WTC11 (cell line): ENCODE measurements around the gene NSL1.

ENCODE experiments used
- ATF1 ChIP-seq: sonication (generic); formaldehyde crosslinking; IDR thresholded peaks from 2 replicates; pipeline ENCODE4 v1.8.1; 2023; ENCODE audit warnings: mild to moderate bottlenecking, moderate library complexity, missing genetic modification reagents
- GABPB1 ChIP-seq: sonication (generic); formaldehyde crosslinking; IDR thresholded peaks from 2 replicates; pipeline ENCODE4 v1.8.1; 2023; ENCODE audit warnings: mild to moderate bottlenecking, missing genetic modification reagents
- NFE2L1 ChIP-seq: sonication (generic); formaldehyde crosslinking; IDR thresholded peaks from 2 replicates; pipeline ENCODE4 v1.8.1; 2023; ENCODE audit warnings: missing genetic modification reagents
- ZNF138 ChIP-seq: sonication (generic); formaldehyde crosslinking; conservative IDR thresholded peaks from 2 replicates; pipeline ENCODE4 v1.8.1; 2022; ENCODE audit warnings: mild to moderate bottlenecking, moderate library complexity, missing genetic modification reagents
- ZNF317 ChIP-seq: sonication (generic); formaldehyde crosslinking; IDR thresholded peaks from 2 replicates; pipeline ENCODE4 v1.8.1; 2023; ENCODE audit warnings: low read depth, mild to moderate bottlenecking, moderate library complexity, missing genetic modification reagents, borderline replicate concordance
- TF ChIP-seq, protein P1 (sequence below): fragments of 200-600 bp; IDR thresholded peaks from 2 replicates; pipeline ENCODE4 v1.8.0; 2022; ENCODE audit warnings: antibody characterized with exemption
- TF ChIP-seq, protein P2 (sequence below): sonication (generic); formaldehyde crosslinking; IDR thresholded peaks from 2 replicates; pipeline ENCODE4 v1.8.1; 2023; ENCODE audit warnings: mild to moderate bottlenecking, missing genetic modification reagents, moderate library complexity
- TF ChIP-seq, protein P3 (sequence below): sonication (generic); formaldehyde crosslinking; IDR thresholded peaks from 2 replicates; pipeline ENCODE4 v1.8.0; 2022; ENCODE audit warnings: mild to moderate bottlenecking, missing genetic modification reagents
- TF ChIP-seq, protein P4 (sequence below): sonication (generic); formaldehyde crosslinking; IDR thresholded peaks from 2 replicates; pipeline ENCODE4 v1.8.0; 2023; ENCODE audit warnings: missing genetic modification reagents
- TF ChIP-seq, protein P5 (sequence below): sonication (generic); formaldehyde crosslinking; IDR thresholded peaks from 2 replicates; pipeline ENCODE4 v1.8.1; 2022; ENCODE audit warnings: low read depth, missing genetic modification reagents, borderline replicate concordance

DNA sequence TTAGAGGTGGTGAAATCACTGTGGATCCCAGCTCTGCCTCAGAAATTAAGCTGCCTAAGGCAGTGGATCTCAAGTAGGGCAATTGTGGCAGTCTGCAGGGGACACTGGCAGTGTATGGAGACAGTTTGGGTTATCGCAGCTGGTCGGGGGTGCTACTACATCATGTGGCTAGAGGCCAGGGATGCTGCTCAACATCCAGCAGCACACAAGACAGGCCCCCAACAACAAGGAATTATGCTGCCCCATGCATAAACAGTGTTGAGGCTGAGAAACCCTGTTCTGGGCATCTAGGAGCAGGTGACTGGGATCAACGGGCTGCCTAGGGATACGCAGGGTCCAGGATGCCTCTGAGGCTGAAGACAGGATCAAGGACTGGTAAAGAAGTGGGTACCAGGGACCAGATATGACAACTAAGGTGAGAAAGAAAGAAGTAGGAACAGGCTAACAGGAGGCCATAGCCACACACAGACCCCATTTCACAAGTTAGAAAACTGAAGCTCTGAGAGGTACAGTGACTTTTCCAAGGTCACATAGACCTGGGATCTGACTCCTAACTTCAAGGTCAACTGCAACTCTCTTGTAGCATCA, 100.7 kb downstream of the NSL1 start:
- TF ChIP-seq, protein P1, sequence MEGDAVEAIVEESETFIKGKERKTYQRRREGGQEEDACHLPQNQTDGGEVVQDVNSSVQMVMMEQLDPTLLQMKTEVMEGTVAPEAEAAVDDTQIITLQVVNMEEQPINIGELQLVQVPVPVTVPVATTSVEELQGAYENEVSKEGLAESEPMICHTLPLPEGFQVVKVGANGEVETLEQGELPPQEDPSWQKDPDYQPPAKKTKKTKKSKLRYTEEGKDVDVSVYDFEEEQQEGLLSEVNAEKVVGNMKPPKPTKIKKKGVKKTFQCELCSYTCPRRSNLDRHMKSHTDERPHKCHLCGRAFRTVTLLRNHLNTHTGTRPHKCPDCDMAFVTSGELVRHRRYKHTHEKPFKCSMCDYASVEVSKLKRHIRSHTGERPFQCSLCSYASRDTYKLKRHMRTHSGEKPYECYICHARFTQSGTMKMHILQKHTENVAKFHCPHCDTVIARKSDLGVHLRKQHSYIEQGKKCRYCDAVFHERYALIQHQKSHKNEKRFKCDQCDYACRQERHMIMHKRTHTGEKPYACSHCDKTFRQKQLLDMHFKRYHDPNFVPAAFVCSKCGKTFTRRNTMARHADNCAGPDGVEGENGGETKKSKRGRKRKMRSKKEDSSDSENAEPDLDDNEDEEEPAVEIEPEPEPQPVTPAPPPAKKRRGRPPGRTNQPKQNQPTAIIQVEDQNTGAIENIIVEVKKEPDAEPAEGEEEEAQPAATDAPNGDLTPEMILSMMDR, result no peak
- TF ChIP-seq ZNF317 (no peak), NFE2L1 (CRISPR knock-in tag) (no peak), ZNF138 (CRISPR knock-in tag) (no peak), GABPB1 (no peak), ATF1 (no peak)
- TF ChIP-seq, protein P2, sequence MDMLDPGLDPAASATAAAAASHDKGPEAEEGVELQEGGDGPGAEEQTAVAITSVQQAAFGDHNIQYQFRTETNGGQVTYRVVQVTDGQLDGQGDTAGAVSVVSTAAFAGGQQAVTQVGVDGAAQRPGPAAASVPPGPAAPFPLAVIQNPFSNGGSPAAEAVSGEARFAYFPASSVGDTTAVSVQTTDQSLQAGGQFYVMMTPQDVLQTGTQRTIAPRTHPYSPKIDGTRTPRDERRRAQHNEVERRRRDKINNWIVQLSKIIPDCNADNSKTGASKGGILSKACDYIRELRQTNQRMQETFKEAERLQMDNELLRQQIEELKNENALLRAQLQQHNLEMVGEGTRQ, result no peak
- TF ChIP-seq, protein P3, sequence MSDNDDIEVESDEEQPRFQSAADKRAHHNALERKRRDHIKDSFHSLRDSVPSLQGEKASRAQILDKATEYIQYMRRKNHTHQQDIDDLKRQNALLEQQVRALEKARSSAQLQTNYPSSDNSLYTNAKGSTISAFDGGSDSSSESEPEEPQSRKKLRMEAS, result no peak
- TF ChIP-seq, protein P4, sequence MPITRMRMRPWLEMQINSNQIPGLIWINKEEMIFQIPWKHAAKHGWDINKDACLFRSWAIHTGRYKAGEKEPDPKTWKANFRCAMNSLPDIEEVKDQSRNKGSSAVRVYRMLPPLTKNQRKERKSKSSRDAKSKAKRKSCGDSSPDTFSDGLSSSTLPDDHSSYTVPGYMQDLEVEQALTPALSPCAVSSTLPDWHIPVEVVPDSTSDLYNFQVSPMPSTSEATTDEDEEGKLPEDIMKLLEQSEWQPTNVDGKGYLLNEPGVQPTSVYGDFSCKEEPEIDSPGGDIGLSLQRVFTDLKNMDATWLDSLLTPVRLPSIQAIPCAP (CRISPR knock-in tag), result no peak
- TF ChIP-seq, protein P5, sequence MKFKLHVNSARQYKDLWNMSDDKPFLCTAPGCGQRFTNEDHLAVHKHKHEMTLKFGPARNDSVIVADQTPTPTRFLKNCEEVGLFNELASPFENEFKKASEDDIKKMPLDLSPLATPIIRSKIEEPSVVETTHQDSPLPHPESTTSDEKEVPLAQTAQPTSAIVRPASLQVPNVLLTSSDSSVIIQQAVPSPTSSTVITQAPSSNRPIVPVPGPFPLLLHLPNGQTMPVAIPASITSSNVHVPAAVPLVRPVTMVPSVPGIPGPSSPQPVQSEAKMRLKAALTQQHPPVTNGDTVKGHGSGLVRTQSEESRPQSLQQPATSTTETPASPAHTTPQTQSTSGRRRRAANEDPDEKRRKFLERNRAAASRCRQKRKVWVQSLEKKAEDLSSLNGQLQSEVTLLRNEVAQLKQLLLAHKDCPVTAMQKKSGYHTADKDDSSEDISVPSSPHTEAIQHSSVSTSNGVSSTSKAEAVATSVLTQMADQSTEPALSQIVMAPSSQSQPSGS (CRISPR knock-in tag), result no peak
